ENCODE measurements around the gene DENND2A.
A peak's percentile ranks its signal among the peaks of the same experiment; 100 is the strongest.
"Not testable (repeated sequence)": the region's sequence is repeated elsewhere in the genome, so short reads cannot be mapped to it uniquely, and the experiment has no call there.

DENND2A gene, protein sequence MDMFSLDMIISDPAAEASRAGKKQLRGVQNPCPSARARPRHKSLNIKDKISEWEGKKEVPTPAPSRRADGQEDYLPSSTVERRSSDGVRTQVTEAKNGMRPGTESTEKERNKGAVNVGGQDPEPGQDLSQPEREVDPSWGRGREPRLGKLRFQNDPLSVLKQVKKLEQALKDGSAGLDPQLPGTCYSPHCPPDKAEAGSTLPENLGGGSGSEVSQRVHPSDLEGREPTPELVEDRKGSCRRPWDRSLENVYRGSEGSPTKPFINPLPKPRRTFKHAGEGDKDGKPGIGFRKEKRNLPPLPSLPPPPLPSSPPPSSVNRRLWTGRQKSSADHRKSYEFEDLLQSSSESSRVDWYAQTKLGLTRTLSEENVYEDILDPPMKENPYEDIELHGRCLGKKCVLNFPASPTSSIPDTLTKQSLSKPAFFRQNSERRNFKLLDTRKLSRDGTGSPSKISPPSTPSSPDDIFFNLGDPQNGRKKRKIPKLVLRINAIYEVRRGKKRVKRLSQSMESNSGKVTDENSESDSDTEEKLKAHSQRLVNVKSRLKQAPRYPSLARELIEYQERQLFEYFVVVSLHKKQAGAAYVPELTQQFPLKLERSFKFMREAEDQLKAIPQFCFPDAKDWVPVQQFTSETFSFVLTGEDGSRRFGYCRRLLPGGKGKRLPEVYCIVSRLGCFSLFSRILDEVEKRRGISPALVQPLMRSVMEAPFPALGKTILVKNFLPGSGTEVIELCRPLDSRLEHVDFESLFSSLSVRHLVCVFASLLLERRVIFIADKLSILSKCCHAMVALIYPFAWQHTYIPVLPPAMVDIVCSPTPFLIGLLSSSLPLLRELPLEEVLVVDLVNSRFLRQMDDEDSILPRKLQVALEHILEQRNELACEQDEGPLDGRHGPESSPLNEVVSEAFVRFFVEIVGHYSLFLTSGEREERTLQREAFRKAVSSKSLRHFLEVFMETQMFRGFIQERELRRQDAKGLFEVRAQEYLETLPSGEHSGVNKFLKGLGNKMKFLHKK

DNA sequence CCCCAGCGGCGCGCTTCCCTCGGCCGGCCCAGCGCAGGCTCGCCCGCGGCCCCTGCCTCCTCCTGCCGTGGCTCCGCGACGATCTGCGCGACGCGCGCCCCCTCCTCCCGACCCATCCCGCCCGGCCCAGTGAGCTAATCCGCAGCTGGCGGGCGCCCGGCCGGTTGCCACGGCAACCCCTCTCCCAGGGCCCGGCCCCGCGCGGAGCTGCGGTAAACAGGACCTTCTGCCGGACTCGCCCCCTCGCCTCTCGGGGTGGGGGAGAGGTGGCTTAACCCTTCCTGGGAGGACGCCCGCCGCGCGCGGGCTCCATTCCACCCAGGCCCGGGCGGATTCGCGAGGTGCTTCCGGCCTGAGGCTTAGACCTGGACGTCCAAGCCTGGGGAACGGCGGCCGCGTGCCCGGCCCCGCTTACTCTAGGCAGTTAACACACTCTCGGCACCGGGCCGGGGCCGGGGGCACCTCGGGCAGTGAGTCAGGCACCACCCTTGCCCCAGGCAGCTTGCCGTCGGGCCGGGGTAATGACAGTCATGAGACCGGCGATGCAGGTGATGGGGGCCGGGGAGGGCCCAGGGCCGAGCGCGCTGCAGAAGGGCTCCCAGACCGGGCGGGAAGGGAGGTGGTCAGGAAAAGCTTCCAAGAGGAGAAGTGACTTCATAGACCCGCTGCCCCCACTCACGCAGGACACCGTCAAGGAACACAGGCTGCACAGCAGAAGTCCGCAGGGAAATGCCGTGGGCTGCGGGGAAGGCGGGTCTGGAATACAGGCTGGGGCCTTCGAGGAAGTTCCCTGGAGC, at the start of gene DENND2A:
Gene DENND2A (minus strand): TSS at position 87 of the 797 bp plus-strand sequence. CDS start 38,416 bp downstream, outside the sequence.
- peak; percentile 64 for DNase-seq (ENCODE audit: low spot score)

DNA sequence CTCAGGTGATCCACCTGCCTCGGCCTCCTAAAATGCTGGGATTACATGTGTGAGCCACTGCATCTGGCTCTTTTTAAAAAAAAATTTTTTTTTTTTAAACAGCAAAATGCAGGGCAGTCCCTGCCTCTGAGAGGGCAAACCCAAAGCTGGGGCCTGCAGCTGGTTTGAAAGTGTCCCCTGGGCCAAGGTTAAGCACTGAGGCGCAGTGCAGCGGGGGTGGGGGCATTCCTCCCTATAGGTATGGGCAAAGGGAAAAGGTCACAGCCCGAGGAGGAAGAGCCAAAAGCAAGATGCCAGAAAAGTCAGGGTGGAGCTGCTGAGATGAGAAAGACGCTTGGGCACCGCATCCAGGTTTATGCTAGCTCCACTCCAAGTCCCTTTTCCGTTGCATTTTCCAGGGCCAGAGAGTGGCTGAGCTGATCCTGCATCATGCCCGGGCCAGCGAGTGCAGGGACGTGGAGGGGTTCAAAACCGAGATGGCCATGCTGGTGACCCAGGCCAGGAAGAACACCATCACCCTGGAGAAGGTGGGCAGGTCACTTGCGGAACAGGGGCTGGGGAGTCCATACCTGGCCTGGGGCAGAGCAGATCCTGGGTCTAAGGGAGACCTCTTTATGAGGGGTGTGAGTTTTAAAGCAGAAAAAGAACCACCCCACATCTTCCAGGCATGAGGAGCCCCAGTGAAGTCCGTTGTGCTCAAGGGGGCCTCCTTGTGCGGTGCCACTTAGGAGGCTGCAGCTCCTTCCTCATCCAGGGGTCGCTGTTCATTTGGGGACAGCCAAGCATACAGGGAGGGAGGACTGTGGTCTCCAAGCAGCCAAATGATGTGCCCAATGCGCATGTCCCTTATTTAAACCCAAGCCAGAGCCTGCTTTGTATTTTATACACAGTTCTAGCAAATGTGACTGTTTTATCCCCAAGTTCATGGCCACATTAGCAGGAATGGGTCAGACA, 48.9 kb upstream of the DENND2A start:
- DNase-seq (ENCODE audit: low spot score): no peak

DNA sequence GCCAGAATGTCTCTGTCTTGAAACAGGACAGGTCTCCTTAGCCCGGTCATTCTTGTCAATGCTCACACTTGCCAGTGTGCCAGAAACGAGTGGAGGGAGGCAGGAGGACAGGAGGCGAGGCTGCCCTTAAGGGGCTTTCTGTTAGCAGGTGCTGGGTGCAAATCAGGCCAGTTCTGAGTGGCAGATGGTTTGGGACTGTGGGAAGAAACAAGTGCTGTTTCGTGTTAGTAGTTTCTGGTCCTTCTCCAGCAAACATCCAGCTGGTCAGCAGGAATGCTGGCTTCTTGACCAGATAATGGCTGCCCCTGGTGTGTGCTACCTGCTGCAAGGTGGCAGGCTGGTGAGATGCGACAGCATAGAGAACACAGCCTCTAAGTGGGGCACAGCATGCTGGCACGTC, 47.7 kb upstream of the DENND2A start:
- DNase-seq (ENCODE audit: low spot score): no peak

- no peak for DNase-seq (ENCODE audit: low spot score)
Observed at GRCh38 chr7:140686921-140687320, 46.3 kb upstream of the DENND2A start.

GRCh38 chr7:140685407-140686087, 44.9 kb upstream of the DENND2A start:
- DNase-seq (ENCODE audit: low spot score): no peak

DNA sequence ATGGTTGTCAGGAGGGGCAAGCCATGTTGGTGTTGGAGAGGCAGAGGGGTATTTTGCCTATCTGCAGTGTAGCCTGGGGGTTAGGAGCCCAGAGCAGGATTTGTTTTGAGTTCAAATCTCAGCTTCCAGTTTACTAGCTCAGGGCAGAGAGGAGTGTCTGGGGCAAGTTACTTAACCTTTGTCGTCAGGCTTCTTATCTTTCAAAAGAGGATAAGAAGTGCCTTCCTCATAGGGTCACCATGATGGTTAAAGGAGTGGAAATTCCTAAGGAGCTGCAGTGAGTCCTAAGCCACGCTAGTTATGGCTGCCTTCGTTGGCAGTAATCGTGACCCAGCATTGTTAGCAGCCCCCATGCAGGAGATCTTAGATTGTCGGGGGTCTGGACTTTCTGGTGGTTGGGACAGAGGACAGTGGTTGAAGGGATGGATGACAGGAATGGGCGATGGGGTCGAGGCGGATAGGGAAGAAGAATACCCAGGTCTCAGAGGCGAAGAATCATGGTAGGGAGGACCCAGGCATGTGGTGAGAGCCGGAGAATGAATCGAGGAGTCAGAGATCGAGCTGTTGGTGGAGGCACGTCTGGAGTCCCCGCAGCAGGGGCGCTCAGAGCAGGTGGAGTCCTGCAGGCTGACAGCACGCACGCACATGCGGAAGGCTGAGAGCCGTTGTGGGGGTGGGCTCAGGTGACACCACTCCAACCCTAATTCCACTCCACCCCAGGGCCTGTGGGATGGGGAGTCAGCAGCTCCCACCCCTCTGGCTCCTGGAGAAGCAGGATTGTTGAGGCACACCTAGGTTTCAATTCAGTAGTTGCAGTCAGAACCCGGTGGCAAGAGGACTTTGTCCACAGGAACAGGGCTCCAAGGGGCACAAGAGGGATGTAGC, 43.7 kb upstream of the DENND2A start:
- no peak for DNase-seq (ENCODE audit: low spot score)

DNA sequence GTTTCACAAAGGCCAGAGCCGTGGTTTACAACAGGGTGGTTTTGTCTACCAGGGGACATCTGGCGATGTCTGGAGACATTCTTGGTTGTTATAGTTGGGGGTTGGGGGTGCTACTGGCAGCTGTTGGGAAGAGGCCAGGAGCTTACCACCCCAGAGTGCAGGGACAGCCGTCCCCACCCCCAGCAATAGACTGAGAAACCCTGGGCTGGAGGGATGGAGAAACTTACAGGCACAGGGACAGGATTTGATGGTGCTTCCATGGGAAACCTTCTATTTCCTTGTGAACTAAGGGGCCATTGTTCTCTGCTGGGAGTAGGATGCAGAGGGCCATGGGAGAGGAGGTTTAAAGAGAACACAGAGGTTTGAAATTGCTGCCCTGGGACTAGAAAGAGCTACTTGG, 43.0 kb upstream of the DENND2A start:
- DNase-seq (ENCODE audit: low spot score): peak; percentile 80

DNA sequence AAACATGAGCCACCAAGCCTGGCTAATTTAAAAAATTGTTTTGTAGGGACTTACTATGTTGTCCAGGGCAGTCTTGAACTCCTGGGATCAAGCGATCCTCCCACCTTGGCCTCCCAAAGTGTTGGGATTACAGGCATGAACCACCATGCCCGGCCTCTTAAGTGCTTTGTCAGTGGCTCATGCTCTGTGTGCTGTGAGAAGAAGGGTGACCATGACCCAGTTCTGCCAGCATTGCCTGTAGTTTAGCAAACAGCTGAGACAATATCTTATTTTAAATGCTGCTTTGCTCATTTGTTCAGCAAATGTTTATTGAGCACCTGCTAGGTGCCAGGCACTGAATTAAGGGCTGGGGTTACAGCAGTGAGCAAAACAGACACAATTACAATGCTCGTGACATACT, 41.2 kb upstream of the DENND2A start:
- no peak for DNase-seq (ENCODE audit: low spot score)

DNA sequence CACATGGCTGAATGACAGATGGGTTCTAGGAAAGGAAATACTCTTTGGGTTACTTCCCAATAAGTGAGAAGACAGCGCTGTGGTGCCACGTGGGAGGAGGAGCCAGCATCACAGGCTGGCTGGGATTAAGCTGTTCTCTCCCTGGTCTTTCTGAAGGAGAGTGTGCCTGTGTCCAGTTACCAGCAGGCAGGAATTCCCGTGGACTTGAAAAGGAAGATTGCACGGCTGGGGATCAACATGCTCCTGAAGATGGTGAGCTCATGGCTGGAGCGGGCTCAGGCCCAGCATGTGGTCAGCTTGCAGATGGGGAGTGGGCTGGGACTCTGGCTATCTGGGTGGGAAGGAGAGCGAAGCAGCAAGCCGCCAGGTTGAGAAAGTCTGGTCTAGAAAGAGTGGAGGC, 40.3 kb upstream of the DENND2A start:
- no peak for DNase-seq (ENCODE audit: low spot score)

GRCh38 chr7:140679186-140679585, 38.6 kb upstream of the DENND2A start:
- no peak for DNase-seq (ENCODE audit: low spot score)

GRCh38 chr7:140678816-140679130, 38.2 kb upstream of the DENND2A start:
- no peak for DNase-seq (ENCODE audit: low spot score)

GRCh38 chr7:140678081-140678815, 37.6 kb upstream of the DENND2A start:
- no peak for DNase-seq (ENCODE audit: low spot score)

DNA sequence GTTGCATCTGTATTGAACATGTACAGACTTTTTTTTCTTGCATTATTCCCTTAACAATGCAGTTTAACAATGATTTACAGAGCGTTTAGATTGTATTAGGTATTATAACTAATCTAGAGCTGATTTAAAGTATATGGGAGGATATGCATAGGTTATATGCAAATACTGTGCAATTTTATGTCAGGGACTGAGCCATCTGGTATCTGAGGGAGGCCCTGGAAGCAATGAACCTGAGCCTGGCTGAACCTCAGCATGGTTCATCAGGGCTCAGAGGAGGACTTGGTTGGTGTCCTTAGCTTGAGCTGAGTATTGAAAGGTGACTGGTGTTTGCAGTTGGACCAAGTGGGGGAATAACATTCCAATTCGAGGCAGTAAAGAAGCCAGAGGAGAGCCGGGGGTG, 36.9 kb upstream of the DENND2A start:
- DNase-seq (ENCODE audit: low spot score): no peak

GRCh38 chr7:140676956-140677355, 36.3 kb upstream of the DENND2A start:
- DNase-seq (ENCODE audit: low spot score): not testable (repeated sequence)

- peak; percentile 73 for DNase-seq (ENCODE audit: low spot score)
Observed at GRCh38 chr7:140676306-140676705, 35.7 kb upstream of the DENND2A start.

DNA sequence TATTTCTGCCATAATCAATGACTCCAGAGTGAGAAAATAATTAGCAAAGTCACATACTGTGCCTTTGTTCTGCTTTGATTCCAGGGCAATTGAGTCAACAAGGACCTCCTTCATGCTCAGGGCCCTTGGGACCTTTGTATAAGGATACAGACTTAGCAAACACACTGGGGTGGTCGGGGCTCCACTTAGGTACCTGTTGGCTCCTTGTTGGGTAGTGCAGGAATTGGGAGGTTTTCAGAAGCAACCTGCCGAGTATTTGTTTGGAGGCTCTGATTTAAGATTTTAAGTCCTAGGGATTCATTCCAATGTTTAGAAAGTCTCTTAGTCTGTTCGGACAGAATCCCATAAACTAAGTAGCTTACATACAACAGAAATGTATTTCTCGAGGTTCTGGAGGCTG, 35.1 kb upstream of the DENND2A start:
- DNase-seq (ENCODE audit: low spot score): no peak

DNA sequence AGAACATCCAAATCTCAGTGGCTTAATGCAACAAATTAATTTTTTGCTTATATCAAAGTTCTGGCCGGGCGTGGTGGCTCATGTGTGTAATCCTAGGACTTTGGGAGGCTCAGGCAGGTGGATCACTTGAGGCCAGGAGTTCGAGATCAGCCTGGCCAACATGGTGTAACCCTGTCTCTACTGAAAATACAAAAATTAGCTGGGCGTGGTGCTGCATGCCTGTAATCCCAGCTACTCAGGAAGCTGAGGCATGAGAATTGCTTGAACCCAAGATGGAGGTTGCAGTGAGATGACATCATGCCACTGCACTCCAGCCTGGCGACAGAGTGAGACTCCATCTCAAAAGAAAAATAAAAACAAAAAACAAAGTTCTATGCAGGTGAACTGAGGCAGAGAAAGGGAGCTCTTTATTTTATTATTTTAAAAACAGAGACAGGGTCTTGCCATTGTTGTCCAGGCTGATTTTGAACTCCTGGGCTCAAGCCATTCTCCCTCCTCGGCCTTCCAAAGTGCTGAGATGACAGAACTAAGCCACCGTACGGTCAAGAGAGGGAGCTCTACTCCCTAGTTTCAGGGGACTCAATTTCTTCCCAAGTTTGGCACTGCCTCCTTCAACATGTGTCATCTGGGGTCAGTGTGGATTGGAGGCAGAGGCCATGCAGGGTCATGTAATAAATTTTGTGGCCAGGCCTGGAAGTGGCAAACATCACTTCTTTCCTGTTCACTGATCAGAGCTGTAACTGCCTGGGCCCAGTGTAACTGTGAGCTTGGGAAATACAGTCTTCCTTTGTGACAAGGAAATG, 34.5 kb upstream of the DENND2A start:
- peak; percentile 93 for DNase-seq (ENCODE audit: low spot score)

GRCh38 chr7:140674356-140674800, 33.8 kb upstream of the DENND2A start:
- DNase-seq (ENCODE audit: low spot score): peak; percentile 42
